ENCODE results near the gene FLT1.

DNA sequence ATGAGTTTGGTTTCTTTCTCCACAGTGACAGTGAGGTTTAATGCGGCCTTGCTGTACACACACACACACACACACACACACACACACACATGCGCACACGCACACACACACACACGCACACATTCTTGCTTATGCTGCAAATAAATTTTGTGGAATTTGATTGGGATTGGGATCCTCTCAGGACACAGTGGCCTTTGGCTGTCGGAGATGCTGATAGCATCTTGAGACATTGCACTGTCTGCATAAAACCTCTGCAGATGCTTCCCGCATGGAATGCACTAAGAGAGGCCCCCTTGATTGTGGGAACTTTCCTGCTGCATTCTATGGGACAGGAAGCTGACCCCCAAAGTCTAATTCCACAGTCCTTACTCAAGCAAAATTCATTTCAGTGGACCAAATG lies 145.6 kb downstream of the FLT1 start:
- TF ChIP-seq, protein P1, sequence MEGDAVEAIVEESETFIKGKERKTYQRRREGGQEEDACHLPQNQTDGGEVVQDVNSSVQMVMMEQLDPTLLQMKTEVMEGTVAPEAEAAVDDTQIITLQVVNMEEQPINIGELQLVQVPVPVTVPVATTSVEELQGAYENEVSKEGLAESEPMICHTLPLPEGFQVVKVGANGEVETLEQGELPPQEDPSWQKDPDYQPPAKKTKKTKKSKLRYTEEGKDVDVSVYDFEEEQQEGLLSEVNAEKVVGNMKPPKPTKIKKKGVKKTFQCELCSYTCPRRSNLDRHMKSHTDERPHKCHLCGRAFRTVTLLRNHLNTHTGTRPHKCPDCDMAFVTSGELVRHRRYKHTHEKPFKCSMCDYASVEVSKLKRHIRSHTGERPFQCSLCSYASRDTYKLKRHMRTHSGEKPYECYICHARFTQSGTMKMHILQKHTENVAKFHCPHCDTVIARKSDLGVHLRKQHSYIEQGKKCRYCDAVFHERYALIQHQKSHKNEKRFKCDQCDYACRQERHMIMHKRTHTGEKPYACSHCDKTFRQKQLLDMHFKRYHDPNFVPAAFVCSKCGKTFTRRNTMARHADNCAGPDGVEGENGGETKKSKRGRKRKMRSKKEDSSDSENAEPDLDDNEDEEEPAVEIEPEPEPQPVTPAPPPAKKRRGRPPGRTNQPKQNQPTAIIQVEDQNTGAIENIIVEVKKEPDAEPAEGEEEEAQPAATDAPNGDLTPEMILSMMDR (tag by site-specific recombination; IDR thresholded peaks at IDR 0.05), result no peak
- no peak for TF ChIP-seq ZBTB7A (tag by site-specific recombination; IDR thresholded peaks at IDR 0.05; ENCODE audit: low read depth)
- TF ChIP-seq, protein P2, sequence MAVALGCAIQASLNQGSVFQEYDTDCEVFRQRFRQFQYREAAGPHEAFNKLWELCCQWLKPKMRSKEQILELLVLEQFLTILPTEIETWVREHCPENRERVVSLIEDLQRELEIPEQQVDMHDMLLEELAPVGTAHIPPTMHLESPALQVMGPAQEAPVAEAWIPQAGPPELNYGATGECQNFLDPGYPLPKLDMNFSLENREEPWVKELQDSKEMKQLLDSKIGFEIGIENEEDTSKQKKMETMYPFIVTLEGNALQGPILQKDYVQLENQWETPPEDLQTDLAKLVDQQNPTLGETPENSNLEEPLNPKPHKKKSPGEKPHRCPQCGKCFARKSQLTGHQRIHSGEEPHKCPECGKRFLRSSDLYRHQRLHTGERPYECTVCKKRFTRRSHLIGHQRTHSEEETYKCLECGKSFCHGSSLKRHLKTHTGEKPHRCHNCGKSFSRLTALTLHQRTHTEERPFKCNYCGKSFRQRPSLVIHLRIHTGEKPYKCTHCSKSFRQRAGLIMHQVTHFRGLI (tag by site-specific recombination; IDR thresholded peaks at IDR 0.05), result no peak
- no peak for TF ChIP-seq ZNF362 (tag by site-specific recombination; IDR thresholded peaks at IDR 0.05)
- TF ChIP-seq ZNF777 (tag by site-specific recombination; IDR thresholded peaks at IDR 0.05; ENCODE audit: borderline replicate concordance), result no peak
- no peak for TF ChIP-seq ZNF274 (IDR thresholded peaks at IDR 0.05; ENCODE audit: low read length)
- no peak for TF ChIP-seq ZNF274 (tag by site-specific recombination; IDR thresholded peaks at IDR 0.05; ENCODE audit: borderline replicate concordance)
- TF ChIP-seq ZNF121 (tag by site-specific recombination; IDR thresholded peaks at IDR 0.05), result no peak
- TF ChIP-seq ZNF561 (tag by site-specific recombination; IDR thresholded peaks at IDR 0.05; ENCODE audit: borderline replicate concordance), result no peak
- no peak for TF ChIP-seq ZNF391 (tag by site-specific recombination; IDR thresholded peaks at IDR 0.05; ENCODE audit: borderline replicate concordance, low read depth)
- no peak for TF ChIP-seq ZNF621 (tag by site-specific recombination; IDR thresholded peaks at IDR 0.05)
- TF ChIP-seq TCF7L2 (IDR thresholded peaks at IDR 0.05; ENCODE audit: borderline replicate concordance, low read depth, low read length), result no peak
